ENCODE results near the gene HOXA11. TPM values are rescaled to one million over a fixed set of nuclear protein-coding genes. Genes with fewer than 3 reads are reported as not detected.

Gene HOXA11
- polyA plus RNA-seq, 1 of the 3 experiments (the other 2 are of a cell fraction), result not detected

GRCh38 chr7:27176962-27177794, 7.9 kb downstream of the HOXA11 start:
- Histone ChIP-seq H3K27me3 (ENCODE audit: insufficient read depth) (peaks cover 97% of the 10 kb centered on the region), H4K20me1 (ENCODE audit: insufficient read depth) (no peaks in the 10 kb centered on the region), H3K9me2 (no peaks in the 10 kb centered on the region), H3K36me3 (replicated peaks in 1 of 2; ENCODE audit: control insufficient read depth in 1 of 2, insufficient read depth in 2 of 2, low read length in 1 of 2) (no peaks in the 10 kb centered on the region), H3K9me3 (no peaks in the 10 kb centered on the region), H3K27ac (ENCODE audit: low read depth in 2 of 2, low read length in 1 of 2) (no peak overlapping the region), H3K79me2 (ENCODE audit: insufficient read depth) (no peaks in the 10 kb centered on the region), H3K4me1 (ENCODE audit: control insufficient read depth in 1 of 2, insufficient read depth in 2 of 2, low read depth in 1 of 2, low read length in 1 of 2) (peaks cover 0 to 4% of the 10 kb centered on the region in 2 experiments; a peak in 1 of 4 replicates), H2AFZ (ENCODE audit: low read depth) (no peak overlapping the region), H3K4me3 (ENCODE audit: low read depth in 2 of 2, low read length in 1 of 2) (no peak overlapping the region), H3K9ac (no peak overlapping the region), H3F3A (replicated peaks; ENCODE audit: insufficient read depth) (no peaks in the 10 kb centered on the region), H3K4me2 (no peak overlapping the region)
- 44% methylated on average over 22 of the region's 22 CpGs for WGBS (ENCODE audit: low lambda C conversion rate)
- ChIA-PET CTCF (interaction anchor here (1.0 to 12.3 kb wide), 8 partner anchors 11 to 901 kb away, joined by 3 to 205 read pairs (median 14); partner anchors contain the start of genes HOXA11 and HOXA9), POLR2A (no interaction called here)
- no peak for DNase-seq
- TF ChIP-seq NRF1 (IDR thresholded peaks at IDR 0.05; ENCODE audit: low read depth, low read length) (no peak), JUND (IDR thresholded peaks at IDR 0.05) (no peak), MAX (IDR thresholded peaks at IDR 0.05; ENCODE audit: low read depth) (no peak), ELF1 (IDR thresholded peaks at IDR 0.05) (no peak)
- TF ChIP-seq, protein P1, sequence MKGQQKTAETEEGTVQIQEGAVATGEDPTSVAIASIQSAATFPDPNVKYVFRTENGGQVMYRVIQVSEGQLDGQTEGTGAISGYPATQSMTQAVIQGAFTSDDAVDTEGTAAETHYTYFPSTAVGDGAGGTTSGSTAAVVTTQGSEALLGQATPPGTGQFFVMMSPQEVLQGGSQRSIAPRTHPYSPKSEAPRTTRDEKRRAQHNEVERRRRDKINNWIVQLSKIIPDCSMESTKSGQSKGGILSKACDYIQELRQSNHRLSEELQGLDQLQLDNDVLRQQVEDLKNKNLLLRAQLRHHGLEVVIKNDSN (IDR thresholded peaks at IDR 0.05; ENCODE audit: borderline replicate concordance, low read depth), result no peak

DNA sequence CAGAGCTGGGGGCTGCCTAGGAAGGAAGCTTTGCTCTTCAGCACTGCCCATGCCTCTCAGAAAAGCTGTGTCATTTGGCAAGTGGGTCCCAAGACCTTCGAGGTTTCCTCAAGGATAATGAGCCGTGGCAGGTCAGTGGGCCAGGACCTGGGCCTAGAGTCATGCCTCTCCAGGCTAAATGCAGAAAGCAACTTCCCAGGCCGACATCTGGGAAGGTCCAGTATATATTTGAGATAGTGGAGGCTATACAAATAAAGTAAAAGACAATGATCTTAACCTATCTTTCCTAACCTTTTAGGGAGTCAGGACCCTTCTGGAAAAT, 8.5 kb downstream of the HOXA11 start:
- no peak for DNase-seq
- 34% methylated on average over 3 of the region's 3 CpGs for WGBS (ENCODE audit: low lambda C conversion rate)
- Histone ChIP-seq H3K4me3 (ENCODE audit: low read depth in 2 of 2, low read length in 1 of 2) (no peak overlapping the region), H3K79me2 (ENCODE audit: insufficient read depth) (no peaks in the 10 kb centered on the region), H2AFZ (ENCODE audit: low read depth) (no peak overlapping the region), H3K27me3 (ENCODE audit: insufficient read depth) (peaks cover 98% of the 10 kb centered on the region), H4K20me1 (ENCODE audit: insufficient read depth) (no peaks in the 10 kb centered on the region), H3K9me2 (no peaks in the 10 kb centered on the region), H3K4me1 (ENCODE audit: control insufficient read depth in 1 of 2, insufficient read depth in 2 of 2, low read depth in 1 of 2, low read length in 1 of 2) (peaks cover 0 to 4% of the 10 kb centered on the region in 2 experiments; a peak in 1 of 4 replicates), H3K36me3 (replicated peaks in 1 of 2; ENCODE audit: control insufficient read depth in 1 of 2, insufficient read depth in 2 of 2, low read length in 1 of 2) (no peaks in the 10 kb centered on the region), H3K4me2 (no peak overlapping the region), H3K9me3 (no peaks in the 10 kb centered on the region), H3K9ac (no peak overlapping the region), H3K27ac (ENCODE audit: low read depth in 2 of 2, low read length in 1 of 2) (no peak overlapping the region), H3F3A (replicated peaks; ENCODE audit: insufficient read depth) (no peaks in the 10 kb centered on the region)
- ChIA-PET CTCF (interaction anchor here (1.0 to 12.3 kb wide), 8 partner anchors 10 to 902 kb away, joined by 3 to 205 read pairs (median 4); partner anchors contain the start of genes HOXA11 and HOXA9), POLR2A (no interaction called here)
- TF ChIP-seq USF2 (IDR thresholded peaks at IDR 0.05; ENCODE audit: borderline replicate concordance, low read depth, low read length) (no peak), POLR2AphosphoS5 (IDR thresholded peaks at IDR 0.05; ENCODE audit: low read depth, low read length) (no peak), RFX5 (IDR thresholded peaks at IDR 0.05; ENCODE audit: low read length) (no peak), EZH2phosphoT487 (IDR thresholded peaks at IDR 0.05; ENCODE audit: borderline replicate concordance, low read depth) (no peak), NRF1 (IDR thresholded peaks at IDR 0.05; ENCODE audit: low read depth, low read length) (no peak), EP300 (IDR thresholded peaks at IDR 0.05; ENCODE audit: borderline replicate concordance in 1 of 2, low read depth in 1 of 2, low read length in 1 of 2) (no peak), YY1 (IDR thresholded peaks at IDR 0.05; ENCODE audit: low read depth) (no peak), NFIC (IDR thresholded peaks at IDR 0.05; ENCODE audit: borderline replicate concordance) (no peak), ZBTB33 (IDR thresholded peaks at IDR 0.05; ENCODE audit: borderline replicate concordance, low read depth) (no peak)
- TF ChIP-seq, protein P2, sequence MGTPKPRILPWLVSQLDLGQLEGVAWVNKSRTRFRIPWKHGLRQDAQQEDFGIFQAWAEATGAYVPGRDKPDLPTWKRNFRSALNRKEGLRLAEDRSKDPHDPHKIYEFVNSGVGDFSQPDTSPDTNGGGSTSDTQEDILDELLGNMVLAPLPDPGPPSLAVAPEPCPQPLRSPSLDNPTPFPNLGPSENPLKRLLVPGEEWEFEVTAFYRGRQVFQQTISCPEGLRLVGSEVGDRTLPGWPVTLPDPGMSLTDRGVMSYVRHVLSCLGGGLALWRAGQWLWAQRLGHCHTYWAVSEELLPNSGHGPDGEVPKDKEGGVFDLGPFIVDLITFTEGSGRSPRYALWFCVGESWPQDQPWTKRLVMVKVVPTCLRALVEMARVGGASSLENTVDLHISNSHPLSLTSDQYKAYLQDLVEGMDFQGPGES (IDR thresholded peaks at IDR 0.05; ENCODE audit: low read depth, low read length), result no peak
- TF ChIP-seq, protein P1 (IDR thresholded peaks at IDR 0.05; ENCODE audit: borderline replicate concordance, low read depth), result no peak
- TF ChIP-seq, protein P3, sequence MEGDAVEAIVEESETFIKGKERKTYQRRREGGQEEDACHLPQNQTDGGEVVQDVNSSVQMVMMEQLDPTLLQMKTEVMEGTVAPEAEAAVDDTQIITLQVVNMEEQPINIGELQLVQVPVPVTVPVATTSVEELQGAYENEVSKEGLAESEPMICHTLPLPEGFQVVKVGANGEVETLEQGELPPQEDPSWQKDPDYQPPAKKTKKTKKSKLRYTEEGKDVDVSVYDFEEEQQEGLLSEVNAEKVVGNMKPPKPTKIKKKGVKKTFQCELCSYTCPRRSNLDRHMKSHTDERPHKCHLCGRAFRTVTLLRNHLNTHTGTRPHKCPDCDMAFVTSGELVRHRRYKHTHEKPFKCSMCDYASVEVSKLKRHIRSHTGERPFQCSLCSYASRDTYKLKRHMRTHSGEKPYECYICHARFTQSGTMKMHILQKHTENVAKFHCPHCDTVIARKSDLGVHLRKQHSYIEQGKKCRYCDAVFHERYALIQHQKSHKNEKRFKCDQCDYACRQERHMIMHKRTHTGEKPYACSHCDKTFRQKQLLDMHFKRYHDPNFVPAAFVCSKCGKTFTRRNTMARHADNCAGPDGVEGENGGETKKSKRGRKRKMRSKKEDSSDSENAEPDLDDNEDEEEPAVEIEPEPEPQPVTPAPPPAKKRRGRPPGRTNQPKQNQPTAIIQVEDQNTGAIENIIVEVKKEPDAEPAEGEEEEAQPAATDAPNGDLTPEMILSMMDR (IDR thresholded peaks at IDR 0.05), result no peak
